Stimulated activated CD8-positive, alpha-beta memory T cell treated with anti-CD3 and anti-CD28 coated beads, Interleukin-12 subunit alpha, Interleukin-12 subunit beta, amount 100 ng/mL, for 1 hour (primary cell): ENCODE measurements around the gene DAGLB.
"Not testable (repeated sequence)": the region's sequence is repeated elsewhere in the genome, so short reads cannot be mapped to it uniquely, and the experiment has no call there.

Source experiments
- DNase-seq: peaks from one replicate; pipeline ENCODE4 v3.0.0-alpha.2; 2020; ENCODE audit warnings: low read depth

The DAGLB gene

DNA sequence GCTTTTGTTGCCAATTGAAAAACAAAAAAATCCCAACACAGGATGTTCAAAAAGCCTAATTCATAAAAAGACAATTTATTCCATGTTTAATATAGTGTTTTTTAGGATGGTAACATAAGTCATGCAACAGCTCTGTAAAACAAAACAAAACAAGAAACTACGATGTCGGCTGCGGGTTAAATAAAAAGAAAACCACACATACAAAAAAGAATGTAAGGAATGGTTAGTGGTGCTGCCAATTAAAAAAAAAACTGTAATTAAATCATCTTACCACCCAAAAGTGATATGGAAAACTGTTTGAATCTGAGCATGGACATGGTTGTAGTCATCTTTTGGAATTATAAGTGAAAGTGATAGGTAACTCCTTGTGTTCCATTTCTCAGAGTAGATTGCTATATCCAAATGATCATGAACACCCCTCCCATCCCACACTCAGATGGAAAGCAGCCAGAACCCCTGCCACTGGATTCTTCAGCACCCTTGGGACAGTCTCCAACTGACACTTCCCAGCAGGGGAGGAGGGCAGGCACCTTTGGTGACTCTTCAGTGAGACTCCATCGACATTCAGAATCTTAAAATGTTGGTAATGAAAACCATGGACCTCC is 14.3 kb upstream of the DAGLB start:
- DNase-seq: no peak

DNA sequence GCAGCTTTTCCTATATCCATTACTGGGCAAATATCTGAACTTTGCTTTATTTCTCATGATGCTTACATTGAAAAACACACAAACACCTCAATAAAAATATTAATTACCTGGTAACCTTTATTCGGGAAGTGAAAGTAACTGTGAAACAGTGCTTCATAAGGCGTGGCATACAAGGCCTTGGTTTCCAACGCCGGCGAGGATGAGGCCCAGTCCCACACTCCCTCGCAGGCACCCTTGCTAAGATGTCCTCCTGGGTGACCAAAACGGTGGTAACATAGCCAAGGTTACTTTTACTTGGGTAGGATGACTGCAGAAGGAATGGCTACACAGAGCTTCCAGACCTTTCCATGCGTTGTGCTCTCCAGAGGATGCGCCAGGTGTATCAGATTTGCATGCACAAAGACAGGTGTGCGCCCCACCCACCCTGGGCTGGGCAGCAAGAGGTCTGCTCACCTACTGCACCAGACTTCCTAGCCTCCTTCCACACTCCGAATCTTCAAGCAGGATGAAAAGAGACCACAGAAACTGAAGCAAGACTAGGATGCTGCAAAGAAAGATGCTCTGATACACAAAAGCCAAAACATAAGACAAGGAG is 13.3 kb upstream of the DAGLB start:
- DNase-seq: no peak

DNA sequence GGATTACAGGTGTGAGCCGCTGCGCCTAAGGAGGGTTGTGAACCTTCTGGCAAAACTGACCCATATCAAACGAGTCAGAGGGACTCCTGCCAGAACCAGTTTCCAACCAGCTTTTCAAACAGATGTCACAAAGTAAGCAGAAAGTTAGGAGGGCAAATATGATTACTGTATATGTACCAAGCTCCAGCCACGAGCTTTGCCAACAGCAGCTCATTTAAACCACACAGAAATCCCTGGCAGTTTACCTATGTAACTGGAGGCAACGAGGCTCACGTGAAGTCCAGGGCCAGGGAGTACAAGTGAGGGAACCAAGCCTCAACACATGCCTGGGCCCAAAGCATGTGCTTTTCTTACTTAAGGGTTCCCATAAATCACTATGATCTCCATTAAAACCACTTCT is 12.5 kb upstream of the DAGLB start:
- DNase-seq: no peak

DNA sequence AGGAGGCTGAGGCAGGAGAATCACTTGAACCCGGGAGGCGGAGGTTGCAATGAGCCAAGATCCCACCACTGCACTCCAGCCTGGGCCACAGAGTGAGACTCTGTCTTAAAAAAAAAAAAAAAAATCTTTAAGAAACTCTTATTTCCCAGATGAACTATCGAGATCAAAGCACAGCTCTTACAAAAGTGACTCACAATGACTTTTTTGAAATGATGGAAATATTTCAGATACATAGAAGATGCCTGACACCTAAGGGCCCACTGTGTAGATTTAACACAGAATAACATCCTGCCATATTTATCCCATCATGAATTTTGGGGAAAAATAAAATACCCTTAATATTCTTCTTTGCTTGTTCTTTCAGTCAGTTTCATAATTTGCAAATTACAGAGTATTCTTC is 10.9 kb upstream of the DAGLB start:
- not testable (repeated sequence) for DNase-seq

DNA sequence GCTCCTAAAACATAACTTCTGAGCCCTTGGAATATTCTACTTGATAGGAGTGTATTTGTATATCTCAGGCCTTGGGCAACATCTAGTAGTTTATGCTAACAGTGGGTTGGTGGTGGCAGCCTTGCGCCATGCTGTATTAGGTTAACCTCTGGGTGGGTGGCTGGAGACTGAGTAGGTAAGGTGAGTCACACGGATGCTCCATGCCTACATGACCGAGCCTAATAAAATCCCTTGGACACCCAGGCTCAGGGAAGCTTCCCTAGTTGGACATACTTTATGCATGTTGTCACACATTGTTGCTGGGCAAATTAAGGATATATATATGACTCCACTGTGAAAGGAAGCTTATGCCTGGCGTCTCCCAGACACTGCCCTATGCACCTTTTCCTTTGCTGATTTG is 6.0 kb upstream of the DAGLB start:
- DNase-seq: no peak

DNA sequence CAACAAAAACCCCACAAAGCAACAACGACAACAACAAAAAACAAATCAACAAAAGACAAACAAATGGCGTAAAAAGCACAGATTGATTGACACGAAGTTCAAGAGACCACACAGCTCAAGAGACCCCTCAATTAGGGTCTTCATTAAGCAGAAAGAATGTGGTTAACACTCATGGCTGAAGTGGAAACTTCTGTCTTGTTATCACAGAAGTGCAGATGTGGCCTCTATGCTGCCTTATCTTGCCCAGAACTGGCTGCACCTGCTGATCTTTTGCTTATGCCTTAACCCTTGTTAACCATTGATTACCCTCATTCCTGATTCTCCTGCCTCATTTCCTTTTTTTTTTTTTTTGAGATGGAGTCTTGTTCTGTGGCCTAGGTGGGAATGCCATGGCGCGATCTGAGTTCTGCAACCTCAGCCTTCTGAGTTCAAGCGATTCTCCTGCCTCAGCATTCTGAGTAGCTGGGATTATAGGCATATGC is 3.5 kb upstream of the DAGLB start:
- DNase-seq: no peak

DNA sequence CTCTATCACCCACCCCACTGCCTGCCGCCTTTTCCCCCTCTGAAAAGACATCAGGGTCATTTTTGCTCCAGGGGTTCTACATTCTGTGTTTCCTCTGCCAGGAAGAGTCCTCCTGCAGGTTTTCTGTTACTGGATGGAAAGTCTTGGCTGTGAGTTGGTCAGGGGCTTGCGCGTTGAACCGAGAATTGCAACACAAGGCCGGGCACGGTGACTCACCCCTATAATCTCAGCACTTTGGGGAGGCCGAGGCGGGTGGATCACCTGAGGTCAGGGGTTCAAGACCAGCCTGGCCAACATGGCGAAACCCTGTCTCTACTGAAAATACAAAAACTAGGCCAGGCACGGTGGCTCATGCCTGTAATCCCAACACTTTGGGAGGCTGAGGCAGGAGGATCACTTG is 2.8 kb upstream of the DAGLB start:
- not testable (repeated sequence) for DNase-seq

DNA sequence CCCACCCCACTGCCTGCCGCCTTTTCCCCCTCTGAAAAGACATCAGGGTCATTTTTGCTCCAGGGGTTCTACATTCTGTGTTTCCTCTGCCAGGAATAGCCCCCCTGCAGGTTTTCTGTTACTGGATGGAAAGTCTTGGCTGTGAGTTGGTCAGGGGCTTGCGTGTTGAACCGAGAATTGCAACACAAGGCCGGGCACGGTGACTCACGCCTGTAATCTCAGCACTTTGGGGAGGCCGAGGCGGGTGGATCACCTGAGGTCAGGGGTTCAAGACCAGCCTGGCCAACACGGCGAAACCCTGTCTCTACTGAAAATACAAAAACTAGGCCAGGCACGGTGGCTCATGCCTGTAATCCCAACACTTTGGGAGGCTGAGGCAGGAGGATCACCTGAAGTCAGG is 2.1 kb upstream of the DAGLB start:
- DNase-seq: not testable (repeated sequence)

DNA sequence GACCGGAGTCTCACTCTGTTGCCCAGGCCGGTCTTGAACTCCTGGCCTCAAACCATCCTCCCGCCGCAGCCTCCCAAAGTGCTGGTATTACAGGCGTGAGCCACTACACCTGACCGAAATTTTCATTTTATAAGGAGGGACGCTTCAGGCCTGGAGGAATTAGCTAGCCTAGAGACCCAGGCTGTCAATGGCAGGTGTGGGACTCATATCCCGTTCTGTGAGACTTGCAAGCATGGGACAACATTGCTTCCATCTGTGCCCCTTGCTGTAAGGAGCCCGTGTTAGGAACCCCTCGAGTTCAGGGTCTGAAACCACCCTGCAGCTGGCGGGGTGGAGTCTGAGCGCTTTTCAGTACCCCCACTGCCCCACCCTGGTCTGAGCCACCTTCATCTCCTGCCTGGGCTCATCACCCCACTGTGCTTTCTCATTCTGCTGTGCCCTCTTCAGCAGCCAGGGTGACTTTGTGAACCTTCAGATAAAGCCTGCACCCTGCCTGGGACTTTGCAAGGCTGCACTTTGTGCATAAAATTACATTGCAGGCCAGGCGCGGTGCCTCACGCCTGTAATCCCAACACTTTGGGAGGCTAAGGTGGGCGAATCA is 1.3 kb upstream of the DAGLB start:
- DNase-seq: no peak

DNA sequence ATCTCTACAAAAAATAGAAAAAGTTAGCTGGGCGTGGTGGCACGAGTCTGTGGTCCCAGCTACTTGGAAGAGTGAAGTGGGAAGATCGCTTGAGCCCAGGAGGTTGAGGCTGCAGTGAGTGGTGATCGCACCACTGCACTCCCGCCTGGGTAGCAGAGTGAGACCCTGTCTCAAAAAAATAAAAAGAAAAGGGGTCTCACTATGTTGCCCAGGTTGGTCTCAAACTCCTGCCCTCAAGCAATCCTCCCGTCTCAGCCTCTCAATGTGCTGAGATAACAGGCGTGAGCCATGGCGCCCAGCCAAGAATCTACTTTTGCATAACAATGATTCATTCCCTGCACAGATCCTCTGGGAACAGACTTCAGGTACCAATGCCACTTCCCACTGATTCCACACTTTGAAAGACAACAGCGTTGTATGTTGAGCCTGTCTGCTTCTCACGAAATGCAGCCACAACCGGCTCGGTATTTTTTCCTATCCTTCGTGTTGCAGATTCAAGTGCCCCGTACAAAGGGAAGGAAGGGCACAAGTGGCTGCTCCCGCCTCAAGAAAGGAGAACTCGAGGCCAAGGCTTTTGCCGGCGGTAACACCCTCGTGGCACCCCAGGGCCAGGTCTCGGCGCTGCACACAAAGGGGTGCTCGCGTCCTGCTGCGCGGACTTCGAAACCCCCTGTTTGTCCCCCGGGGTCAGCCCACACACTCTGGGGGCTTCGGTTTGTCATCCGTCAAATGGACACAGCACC is 745 bp downstream of the DAGLB start:
- no peak for DNase-seq

DNA sequence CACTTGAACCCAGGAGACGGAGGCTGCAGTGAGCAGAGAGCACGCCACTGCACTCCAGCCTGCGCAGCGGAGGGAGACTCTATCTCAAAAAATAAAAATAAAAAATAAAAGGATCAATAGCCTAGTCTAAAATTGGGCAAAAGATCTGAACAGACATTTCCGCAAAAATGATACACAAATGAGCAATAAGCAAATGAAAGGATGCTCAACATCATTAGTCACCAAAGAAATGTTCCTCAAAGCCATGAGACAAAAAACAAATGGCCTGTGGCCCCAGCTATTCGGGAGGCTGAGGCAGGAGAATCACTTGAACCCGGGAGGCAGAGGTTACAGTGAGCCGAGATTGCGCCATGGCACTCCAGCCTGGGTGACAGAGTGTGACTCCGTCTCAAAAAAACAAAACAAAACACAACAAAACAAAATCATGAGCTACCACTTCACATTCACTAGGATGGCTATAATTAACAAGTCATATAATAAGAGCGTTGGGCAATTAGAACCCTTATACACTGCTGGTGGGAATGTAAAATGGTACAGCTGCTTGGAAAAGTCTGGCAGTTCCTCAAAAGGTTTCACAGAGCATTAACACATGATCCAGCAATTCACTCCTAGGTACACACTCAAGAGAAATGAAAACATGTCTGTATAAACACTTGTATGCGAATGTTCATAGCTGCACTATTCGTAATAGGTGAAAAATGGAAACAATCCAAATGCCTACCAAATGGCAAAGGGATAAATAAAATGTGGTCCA is 3.1 kb downstream of the DAGLB start:
- no peak for DNase-seq

DNA sequence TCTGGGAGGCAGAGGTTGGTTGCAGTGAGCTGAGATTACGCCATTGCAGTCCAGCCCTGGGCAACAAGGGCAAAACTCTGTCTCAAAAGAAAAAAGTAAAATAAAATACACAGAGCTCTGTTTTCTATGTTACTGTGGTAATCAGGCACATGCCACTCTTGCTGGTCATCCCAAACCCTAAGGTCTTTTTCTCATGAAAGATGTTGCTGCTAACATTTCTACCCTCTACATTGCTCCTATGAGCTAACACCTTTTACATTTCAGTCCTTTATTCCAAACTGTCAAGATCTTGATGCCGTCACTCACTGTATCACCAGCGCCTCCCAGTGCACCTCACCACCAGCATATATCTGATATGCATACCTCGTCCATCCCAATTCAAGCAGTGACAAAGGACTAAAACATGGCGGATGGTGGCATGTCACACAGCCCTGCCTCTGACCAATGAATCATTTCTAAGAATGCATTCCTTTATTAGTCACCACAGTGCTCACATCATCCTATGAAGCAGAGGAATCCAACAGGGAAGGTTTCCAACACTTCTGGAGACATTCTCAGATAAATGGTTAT is 4.3 kb downstream of the DAGLB start:
- no peak for DNase-seq

DNA sequence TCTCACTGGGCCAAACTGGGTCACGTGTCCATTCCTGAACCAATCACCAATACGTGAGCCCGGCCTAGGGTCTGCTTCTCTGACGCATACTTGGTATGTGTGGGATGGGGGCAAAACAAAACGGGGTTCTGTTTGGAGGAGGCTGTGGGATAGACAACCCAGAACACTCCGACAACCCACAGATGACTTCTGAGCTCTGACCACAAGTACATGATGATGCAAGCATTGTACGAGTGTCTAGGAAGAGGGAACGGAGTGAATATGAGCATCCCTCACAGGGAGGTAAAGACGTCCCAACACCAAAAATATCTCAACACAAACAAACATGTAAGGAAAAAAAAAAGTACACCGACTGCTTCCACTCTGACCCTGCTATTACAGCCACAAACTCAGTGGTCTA is 5.6 kb downstream of the DAGLB start:
- DNase-seq: no peak

DNA sequence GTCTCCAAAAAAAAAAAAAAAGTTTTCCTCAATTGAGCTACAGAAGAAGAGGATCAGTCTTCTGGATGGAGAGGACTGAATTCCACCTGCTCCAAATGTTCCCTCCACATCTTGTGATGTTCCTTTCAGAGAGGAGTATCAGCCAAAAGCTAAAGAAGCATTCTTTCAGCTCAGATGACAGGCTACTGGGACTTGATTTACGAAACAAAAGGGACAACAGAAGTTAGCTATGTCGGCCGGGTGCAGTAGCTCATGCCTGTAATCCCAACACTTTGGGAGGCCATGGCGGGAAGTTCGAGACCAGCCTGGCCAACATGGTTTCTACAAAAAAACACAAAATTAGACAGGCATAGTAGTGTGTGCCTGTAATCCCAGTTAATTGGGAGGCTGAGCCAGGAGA is 7.4 kb downstream of the DAGLB start:
- no peak for DNase-seq

DNA sequence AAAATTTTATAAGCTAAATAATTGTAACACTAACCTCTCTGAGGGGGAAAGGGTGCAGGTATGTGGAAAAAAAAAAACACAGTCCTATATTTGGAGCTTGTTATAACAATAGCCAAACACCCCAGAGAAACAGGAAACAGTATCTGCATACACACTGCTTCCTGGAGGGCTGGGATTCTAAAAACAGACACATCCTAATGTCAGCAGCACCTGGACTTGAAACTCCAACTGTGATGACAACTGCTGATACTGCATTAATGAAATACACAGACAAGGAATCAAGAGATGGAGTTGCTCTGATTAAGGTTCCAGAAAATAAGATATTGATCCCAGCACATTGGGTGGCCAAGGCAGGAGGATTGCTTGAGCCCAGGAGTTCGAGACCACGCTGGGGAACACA is 9.3 kb downstream of the DAGLB start:
- no peak for DNase-seq

DNA sequence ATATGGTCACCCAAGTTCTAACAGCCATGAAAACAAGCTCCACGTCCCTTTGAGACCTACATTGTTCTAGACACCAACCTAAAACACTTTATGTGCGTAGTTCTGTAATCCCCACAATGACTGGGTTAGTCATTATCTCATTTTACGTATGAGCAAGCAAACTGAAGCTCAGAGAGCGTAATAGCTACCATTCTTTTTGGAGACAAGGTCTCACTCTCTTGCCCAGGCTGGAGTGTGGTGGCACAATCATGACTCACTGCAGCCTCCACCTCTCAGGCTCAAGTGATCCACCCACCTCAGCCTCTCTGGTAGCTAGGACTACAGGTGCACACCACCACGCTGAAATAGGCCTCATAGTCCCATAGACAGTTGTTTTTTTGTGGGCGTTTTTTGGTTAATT is 10.5 kb downstream of the DAGLB start:
- no peak for DNase-seq

DNA sequence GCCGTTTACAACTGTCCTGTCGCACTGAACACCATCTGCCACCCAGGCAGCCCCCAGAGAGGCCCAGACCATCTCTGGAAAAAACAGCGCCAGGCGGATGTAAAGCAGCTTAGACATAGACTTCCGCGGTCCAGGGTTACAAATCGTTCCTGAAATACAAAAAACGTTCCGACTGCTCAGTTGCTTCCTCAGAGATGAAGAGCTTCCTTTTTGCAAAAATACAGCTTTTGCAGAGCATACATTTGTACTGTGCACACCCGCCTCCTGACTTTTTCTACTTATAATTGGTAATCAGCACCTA is 11.4 kb downstream of the DAGLB start:
- no peak for DNase-seq

DNA sequence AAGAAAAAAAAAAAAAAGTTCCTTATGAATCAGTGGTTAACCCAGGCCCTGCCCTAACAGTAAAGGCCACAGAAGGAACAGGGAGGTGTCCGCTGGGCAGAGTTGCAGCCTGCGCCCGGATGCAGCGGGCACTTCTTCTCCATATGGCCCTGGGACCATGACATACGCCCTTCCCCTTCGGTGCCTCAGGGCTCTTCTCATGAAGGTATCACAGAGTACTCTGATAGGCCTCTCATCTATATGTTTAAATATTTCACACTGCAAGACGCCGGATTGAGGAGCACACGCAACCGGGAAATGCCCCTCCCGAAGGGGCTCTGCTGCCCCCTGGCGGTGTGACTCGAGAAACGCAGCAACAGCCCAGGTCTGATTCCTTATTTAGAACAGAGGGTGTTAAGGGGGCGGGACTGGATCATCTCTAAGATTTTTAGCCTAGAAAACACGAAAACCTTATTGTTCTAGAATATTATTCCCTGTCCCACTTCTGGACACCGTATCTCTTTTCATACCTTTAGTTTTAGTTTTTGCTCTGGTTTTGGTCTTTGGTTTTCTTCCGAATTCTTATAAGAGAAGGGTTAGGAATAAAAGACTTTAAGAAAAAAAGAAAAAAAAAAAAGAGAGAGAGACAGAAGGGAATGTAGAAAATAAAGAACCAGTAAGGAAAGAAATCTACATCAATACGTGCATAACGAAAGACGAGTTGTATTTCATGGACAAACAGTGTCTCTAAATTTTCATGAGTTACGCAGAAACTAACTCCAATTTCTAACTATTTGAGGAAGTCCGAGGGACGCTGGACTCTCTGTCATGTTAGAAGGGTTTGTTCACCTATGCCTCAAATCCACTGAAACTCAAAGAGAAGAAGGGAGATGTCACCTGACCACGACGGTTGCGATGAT is 12.0 kb downstream of the DAGLB start:
- peak; percentile 85 for DNase-seq

DNA sequence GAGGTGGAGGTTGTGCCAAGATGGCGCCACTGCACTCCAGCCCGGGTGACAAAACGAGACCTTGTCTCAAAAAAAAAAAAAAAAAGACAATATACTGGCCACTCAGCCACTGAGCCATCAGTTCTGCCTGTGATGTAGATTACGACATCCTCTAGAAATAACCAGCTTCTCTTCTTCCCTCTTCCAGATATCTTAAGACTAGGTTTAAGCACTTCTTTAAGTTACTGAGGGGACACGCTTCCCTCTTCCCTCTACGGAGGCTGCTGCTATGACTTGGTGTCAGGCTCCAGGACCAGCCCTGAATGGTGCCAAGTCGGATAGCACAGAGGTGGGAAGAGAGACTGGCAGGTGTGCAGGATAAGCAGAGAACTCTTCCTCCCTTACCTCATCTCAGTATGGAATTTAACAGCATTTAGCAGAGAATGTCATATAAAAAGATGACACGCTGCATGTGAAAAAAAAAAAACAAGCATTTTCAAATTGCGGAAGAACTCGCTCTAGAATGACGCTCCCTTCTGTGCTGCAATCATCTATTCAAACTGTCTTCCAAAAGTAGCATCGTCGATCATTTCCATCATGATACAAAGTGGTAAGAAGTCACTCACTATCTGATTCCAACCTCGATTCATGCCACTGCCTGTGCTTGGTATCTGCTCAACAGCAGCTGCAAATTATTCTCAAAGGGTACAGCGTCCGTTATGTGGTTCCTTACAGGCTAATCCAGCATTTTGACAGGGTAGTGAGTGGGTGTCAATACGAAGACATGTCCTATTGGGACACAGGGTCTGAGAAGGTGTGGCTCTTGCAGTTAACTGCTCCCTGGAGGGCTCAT is 13.8 kb downstream of the DAGLB start:
- DNase-seq: no peak

DNA sequence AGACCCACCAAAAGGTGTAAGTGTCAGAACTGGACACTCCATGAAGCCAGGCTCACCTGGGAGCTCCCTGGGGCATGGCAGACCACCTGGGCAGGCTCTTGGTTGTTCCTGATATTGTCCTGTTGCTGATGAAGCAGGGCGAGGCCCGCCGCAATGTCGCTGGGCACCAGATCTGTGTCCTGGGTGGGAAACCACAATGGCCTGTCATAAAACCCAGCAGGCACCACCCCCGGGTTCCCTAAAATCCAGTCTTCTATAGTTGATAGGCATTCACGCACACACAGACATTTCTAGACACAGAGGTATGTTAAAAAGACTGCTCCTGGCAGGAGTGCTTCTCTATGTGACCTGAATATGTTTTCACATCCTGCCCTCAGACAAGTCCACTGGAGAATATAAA is 15.0 kb downstream of the DAGLB start:
- no peak for DNase-seq
